GM18498 (cell line): Measurements from ENCODE around the gene TMEM203.
"Not testable (repeated sequence)": the region's sequence is repeated elsewhere in the genome, so short reads cannot be mapped to it uniquely, and the experiment has no call there.

Source experiments
- ATAC-seq: cut with Tn5 transposase; IDR thresholded peaks from one replicate; pipeline ENCODE4 v1.9.1; 2021; ENCODE audit warnings: mild to moderate bottlenecking, moderate library complexity; ENCODE audit not compliant: unreplicated experiment

Gene TMEM203, protein sequence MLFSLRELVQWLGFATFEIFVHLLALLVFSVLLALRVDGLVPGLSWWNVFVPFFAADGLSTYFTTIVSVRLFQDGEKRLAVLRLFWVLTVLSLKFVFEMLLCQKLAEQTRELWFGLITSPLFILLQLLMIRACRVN

DNA sequence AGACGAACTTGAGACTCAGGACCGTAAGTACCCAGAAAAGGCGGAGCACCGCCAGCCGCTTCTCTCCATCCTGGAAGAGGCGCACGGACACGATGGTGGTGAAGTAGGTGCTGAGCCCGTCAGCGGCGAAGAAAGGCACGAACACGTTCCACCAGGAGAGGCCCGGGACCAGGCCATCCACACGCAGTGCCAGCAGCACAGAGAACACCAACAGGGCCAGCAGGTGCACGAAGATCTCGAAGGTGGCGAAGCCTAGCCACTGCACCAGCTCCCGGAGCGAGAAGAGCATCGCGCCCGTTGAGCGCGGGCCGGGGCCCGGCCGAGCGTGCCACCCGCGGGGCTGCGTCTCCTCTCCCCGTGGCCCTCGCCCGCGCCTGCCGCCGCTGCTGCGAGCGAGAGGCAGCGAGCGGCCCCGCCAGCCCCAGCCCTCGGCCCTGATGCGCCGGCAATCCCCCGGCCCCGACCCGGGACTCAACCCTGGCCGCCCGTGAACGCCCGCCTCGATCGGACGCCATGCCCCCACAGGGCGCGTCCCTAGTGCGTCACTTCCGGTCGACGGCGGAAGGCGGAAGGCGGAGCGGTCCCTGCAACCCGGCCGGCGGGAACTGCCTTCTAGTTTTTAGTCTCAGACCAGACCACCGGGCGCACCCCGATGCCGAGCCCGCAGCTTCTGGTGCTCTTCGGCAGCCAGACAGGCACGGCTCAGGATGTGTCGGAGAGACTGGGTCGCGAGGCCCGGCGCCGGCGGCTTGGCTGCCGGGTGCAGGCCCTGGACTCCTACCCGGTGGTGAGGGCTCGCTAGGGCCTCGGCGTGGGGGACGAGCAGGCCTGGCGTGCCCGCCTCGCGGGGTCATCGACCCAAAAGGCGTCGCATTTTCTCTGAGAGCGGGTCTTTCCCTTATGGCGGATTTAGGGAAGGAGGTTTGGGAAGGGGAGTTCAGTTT, at the start of gene TMEM203, which contains the start of gene NDOR1:
TSS of gene TMEM203 (minus strand) at position 523 of the 944 bp plus-strand sequence. CDS start at position 289, 234 bp downstream.
TSS of gene NDOR1 (plus strand) at position 575 of the 944 bp plus-strand sequence. CDS start at position 653, 78 bp downstream.
- ATAC-seq, result peak; percentile 39

DNA sequence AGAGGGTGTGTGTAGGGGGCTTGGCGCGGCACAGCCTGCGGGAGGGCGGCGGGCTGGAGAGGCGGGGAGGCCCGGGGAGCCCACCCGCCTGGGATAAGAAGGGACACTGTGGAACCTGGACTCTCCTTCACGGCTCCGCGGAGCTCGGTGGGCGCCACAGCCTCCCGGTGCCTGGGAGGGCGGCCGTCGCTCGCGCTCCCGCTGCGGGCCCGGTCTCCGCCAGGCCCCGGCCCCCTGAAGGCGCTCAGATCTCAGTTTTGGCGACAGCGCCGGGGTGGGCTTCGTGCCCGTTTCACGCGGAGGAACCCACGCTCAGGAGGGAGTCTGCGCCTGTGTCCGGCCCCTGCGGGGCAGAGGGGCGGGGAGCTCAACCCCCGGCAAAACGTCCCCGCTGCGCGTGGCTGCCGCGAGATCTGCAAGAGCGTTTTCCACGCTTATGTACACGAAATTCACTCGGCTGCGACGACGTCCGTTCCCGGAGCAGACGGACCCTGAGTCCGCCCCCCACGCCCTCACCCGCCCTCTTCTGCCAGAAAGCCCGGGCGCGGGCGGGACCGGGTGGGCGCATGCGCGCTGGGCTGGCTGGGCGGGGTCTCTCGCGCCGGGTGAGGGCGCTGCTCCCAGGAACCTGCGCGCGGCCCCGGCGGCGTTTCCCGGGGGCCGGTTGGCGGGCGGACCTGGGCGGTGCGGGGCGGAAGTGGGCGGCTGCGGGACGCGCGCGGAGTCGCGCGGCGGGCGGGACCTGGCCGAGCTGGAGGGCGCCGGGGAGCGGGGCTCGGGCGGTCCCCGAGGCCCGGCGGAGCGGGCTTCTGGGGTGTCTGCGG, 49.4 kb upstream of the TMEM203 start, which contains the start of gene NELFB:
TSS of gene NELFB (plus strand) at position 704 of the 824 bp plus-strand sequence.
- ATAC-seq, result peak; percentile 75

DNA sequence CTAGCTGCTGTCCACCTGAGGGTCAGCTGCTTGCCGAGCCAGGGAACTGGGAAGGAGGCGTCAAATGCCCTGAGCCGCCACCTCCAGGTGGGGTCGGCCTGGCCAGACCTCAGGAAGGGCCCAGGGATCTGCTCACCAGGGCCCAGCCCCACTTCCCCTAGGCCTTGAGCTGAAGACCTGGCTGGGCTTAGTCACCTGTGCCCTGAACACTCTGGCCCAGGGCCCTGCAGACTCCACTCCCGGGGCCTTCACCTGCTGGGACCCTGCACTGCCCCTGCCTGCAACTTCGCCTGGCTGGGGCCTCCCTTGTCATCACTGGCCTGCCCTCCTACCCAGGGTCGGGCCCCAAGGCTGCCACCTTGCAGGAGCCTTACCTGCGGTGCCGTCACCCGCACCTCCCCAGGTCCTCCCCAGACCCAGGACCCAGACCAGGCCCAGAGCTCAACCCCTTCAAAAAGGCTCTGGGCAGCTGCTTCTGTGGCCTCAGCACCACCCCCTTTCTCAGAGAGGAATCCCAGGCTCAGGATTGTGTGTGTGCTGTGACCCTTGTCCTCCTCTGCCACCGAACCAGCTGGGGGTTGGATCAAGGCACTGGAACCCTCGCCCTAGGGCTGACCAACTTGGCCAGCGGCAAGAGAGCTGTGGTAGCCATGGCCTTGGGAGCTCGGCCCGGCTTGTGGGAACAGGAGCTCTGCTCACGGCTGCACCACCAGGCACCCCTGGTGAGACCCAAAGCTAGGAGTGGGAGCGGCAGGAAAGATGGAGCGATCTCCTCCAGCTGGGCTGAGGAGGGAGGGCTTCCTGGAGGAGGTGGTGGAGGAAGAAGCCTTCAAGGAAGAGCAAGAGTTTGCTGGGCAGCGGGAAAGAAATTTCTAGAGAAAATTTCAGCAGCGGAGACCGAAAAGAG, 48.5 kb upstream of the TMEM203 start:
- no peak for ATAC-seq

DNA sequence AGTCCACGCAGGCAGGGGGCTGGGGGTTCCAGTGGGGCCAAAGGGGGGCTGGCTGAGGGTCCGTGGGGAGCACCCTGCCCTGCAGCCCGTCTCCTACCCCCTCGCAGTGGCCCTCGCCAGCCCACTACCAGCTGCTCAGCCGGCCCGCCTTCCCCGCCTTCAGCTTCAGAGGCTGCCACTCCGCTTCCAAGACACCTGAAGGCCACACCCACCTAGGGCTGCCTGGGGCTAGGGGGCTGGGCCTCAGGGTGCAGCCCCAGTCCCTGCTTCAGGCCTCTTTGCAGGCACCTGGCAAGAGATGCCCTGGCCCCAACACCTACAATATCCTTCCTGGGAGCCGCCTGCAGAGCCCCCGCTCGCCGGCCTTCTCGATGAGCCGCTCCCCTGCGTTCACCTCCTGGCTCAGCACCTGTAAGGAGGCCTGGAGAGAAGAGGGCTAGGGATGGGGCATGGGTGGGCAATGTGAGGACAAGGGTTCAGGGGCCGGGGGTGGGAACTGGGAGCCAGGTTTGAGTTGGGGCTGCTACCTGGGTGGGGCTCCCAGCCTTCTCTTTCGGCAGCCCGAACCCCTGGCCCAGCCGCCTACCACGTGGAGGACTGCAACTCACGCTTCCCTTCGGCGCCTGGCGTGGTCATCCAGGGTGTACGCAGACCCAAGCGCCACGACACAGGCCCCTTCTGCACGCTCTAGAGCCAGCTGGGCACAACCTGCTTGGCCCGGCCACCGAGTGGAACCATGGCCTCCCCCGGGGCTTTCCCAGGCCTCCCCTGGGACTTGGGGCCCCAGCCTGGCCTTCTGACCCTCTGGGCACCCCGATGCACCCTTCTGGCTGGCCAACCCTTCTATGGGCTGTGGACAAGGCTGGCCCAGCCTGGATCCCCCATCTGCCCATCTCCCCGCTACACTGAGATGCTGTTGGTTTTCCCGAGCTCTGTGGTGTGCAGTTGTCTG, 47.4 kb upstream of the TMEM203 start:
- no peak for ATAC-seq

DNA sequence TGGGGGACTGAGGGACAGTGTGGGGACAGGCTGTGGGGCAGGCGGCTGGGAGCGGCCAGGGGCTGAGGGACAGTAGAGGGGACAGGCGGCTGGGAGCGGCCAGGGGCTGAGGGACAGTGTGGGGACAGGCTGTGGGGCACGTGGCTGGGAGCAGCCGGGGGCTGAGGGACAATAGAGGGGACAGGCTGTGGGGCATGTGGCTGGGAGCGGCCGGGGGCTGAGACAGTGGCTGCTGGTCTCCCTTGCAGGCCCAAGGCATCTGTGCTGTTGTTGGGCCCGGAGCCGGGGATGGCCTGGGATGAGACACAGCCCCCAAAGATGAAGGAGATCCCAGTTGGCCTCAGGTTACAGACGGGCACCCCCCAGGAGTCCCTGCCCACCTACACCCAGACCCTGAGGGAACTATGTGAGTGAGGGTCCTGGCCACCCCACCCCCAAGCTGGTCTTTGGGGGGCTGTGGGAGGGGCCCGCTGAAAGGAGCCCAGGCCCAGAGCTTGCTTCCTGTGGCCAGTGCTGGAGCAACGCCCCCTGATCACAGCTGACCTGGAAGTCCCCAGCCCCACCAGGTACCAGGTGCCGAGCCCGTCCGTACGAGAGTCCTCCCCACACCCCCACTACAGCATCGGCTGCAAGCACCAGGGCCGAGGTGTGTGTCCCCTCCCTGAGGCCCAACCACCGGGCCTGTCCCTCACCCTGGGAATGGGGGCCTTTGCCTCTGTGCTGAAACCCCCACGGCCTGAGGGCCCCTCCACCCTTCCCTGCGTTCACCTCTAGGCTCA, 46.2 kb upstream of the TMEM203 start:
- ATAC-seq, result no peak

DNA sequence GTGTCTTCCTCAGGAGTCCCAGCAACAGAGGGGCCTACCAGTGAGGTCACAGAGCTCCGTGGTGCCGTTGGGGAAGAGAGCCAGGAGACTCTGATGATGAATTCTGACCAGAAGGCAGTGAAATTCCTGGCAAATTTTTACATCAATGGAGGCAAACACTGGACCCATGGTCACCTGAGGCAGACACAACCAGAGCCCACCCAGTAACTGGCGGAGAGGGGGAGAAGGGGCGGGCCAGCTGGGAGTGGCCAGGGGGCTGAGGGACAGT, 45.7 kb upstream of the TMEM203 start, which contains the start of gene STPG3:
TSS of gene STPG3 (plus strand) at position 93 of the 268 bp plus-strand sequence. CDS start at position 94, 1 bp downstream.
- no peak for ATAC-seq

DNA sequence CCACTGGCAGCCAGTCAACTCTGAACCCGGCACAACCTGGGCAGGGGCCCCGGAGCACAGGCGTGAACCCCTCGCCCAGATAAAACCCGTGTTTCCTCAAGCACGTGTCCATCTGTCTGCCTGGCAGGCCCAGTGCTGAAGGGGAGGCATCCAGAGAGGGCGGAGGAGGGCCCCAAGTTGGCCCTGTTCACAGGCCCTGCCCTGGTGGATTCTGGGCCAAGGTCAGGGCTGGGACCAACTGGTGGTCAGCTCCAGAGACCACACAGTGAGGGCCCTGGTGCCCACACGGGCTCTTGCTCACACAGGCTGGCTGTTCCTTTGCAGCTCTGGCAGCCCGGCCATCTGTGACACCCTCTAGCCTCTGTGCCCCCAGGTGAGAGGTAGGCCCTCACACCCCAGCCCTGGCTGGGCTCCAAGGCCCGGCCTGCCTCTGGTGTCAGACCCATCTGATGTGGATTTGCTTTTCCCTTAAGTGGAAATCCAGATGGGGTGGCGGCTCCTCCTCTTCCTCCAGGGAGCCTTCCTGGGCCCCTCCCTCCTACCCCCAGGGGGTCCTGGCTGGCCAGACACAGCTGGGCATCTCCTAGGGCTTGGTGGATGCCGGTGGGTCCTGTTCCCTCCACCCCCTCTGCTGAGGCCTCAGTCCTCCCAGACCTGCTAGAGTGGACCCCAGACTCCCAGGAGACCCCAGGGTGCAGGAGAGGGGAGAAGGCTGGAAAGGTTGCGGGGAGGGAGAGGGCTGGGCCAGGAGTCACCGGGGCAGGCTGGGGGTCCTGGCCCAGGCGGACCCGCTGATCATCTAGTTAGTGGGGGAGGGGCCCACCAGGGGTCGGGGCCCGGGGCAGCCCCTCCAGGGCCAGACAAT, 45.1 kb upstream of the TMEM203 start:
- ATAC-seq, result no peak

DNA sequence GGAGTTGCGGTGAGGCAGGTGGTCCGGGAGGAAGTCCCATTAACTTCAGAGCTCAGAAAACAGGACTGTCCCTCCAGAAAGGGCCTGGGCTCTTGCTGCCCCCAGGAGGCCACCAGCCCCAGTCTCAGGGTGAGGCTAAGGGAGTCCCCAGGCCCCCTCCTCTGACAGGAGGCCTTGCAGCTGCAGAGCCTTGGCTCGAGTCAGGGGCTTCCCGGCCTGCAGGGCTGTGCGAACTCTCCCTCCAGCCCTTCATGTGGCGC, 42.4 kb upstream of the TMEM203 start:
- ATAC-seq, result no peak

DNA sequence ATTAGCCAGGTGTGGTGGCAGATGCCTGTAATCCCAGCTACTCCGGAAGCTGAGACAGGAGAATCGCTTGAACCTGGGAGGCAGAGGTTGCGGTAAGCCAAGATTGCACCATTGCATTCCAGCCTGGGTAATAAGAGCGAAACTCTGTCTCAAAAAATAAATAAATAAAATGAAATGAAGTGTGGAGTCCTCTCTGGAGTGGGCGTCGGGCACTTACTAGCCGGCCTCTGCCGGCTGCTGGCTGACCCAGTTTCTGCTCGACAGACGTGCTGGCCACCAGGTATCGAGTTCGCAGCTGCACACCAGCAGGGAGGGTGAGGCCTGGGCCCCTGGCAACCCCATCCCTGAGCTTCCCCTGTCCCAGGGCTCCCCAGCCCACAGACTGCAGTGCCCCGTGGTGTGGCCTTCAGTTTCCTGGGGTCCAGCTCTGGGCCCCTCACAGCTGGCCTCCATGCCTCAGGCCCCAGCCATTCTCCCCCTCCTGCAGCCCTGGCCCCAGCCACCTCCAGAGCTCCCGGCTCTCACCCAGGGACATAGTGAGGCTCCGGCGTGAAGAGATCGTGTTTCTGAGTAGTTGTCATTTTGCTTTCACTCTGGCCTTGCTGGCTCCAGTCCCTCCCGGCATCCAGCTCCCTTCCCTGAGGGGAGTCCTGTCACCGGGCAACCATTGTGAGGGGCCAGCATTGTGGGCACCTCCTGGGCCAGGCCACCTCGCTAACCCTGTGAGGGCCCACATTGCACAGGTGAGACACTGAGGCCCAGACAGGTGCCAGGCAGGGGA, 41.9 kb upstream of the TMEM203 start:
- no peak for ATAC-seq

DNA sequence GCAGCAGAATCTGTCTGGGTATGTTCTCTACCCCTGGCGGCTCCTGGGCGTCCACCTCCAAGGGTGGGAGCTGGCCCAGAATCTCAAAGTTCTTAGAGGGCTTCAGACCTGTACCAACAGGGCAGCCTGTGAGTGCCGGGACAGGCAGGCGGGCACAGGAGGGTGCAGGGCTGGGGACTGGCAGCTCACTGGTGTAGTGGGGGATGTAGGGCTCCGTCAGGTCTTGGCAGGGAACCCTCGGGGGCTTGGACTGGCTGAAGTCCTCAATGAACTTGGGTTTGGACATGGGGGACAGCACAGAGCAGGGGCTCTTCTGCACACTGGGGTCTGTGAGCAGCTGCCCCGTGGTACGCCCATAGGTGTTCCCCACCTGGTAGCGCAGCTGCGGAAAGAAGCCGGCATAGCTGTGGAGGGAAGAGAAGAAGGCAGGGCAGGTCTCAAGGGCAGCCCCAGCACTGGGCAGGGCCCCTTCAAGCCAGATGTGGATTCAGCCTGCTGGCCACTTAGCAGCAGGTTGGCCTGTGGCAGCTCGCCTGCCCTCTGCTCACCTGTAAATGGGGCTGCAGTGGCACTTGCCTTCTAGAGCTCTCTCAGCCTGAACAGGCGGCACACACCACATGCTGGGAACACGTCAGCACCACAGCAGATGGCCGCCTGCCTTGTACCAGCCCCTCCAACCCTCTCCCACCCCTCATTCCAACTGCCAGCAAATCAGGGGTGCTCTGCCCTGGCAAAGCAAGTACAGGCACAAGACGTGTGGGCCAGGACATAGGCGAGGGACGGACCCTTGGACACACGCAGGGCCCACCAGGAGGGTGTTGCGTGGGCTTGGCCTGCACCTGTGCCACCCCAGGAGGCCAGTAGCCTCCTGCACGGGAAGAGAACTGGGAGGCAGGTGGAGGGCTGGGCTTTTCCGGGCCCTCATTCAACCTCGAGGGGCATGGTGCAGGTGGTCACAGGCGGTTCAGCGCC, 40.3 kb upstream of the TMEM203 start:
- no peak for ATAC-seq

DNA sequence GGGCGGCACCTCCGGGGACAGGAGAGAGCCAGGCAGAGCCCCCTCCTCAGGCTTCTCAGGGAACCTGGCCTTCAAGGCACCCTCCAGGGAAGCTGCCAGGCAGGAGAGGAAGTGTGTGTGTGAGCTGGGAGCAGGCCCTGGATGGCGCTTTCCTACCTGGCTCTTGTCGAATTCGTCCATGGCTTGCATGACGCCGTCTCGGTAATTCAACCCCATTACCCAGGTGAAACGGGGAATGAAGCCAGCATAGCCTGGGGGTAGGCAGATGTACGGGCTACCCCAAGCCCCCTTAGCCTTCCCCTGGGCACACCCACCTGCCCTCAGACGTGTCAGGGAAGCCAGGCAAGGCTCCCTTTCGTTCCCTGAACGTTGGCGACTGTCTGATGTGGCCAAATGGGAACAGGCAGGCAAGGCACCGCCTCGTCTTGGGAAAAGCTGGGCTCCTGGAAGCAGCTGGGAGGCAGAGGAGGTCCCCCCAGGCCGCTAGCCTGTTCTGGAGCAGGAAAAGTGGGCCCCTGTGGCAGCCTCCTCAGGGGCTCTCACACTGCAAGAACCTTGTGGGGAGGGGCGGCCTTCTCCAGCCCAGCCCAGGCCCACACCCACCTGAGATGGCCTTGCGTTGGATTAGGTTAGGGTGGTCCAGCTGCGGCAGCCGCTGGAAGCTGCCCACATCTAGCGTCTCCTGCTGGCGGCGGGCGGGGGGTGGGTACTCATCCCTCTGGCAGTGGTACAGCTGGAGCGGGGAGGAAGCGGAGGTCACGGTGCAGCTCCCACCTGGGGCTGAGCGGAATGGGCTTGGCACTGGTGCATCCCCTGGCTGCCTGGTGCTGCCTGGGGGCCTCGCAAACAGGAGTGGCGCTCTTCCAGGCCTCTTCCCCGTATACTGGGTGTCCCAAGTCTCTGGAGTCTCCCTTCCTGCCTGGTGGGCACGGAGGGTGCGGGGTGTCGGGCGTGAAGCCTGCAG, 39.3 kb upstream of the TMEM203 start:
- ATAC-seq, result no peak

DNA sequence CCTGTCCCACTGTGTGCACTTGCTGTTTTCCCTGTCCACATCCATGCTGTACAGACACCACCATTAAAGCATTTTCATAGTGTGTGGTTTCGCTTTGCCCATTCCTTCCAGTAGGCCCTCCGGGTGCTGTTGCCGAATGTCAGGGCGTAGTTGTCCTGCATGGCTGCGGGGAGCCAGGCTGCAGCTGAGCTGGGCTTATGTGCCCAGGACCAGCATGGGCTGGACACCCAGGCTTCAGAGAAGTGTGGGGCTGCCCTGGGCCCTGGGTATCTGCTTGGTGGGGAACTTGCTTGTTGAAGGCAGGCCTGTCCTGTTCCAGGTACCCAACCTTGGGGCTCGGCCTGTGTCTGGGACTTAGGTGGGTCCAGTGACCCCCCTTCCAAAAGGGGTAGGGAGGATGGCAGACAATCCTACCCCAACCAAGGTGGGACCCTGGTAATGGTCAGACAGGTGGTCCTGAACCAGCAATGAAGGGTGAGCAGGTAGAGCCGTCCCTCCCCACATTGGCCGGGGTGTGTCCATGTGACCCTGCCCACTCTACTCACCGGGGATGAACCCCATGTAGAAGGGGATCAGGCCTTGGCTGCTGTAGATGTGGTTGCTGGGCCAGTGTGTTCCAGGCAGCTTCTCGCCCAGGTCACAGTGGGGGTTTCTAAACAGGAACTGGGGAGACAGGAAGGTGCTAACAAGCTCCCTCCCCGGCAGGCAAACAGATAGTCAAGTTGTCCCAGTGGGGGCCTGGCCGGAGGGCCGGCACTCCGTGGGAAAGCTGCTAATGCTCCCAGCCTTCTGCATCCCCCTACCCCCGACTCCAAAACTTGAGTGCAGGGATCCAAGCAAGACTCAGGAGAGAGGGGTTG, 38.4 kb upstream of the TMEM203 start:
- no peak for ATAC-seq

DNA sequence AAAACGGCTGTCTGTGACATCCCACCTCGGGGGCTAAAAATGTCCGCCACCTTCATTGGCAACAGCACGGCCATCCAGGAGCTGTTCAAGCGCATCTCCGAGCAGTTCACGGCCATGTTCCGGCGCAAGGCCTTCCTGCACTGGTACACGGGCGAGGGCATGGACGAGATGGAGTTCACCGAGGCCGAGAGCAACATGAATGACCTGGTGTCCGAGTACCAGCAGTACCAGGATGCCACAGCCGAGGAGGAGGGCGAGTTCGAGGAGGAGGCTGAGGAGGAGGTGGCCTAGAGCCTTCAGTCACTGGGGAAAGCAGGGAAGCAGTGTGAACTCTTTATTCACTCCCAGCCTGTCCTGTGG, 37.8 kb upstream of the TMEM203 start:
- not testable (repeated sequence) for ATAC-seq
